Retinal pigment epithelial cell (primary cell): Measurements from ENCODE around the gene HOXD9.

ENCODE experiments used
- DNase-seq: peaks from one replicate; pipeline ENCODE4 v3.0.0-alpha.2; 2010; ENCODE audit warnings: low read depth
- H3K4me3 ChIP-seq: 2 replicates; pipeline ENCODE4 v1.5.1; 2011; ENCODE audit warnings: mild to moderate bottlenecking, low read length, control low read depth, moderate library complexity
- TF ChIP-seq, protein P1 (sequence below): conservative IDR thresholded peaks from 2 replicates; pipeline ENCODE4 v1.5.1; 2011; ENCODE audit warnings: low read depth, low read length, control low read depth, inconsistent platforms

HOXD9 gene

GRCh38 chr2:176140513-176141317, 18.2 kb downstream of the HOXD9 start:
- TF ChIP-seq, protein P1, sequence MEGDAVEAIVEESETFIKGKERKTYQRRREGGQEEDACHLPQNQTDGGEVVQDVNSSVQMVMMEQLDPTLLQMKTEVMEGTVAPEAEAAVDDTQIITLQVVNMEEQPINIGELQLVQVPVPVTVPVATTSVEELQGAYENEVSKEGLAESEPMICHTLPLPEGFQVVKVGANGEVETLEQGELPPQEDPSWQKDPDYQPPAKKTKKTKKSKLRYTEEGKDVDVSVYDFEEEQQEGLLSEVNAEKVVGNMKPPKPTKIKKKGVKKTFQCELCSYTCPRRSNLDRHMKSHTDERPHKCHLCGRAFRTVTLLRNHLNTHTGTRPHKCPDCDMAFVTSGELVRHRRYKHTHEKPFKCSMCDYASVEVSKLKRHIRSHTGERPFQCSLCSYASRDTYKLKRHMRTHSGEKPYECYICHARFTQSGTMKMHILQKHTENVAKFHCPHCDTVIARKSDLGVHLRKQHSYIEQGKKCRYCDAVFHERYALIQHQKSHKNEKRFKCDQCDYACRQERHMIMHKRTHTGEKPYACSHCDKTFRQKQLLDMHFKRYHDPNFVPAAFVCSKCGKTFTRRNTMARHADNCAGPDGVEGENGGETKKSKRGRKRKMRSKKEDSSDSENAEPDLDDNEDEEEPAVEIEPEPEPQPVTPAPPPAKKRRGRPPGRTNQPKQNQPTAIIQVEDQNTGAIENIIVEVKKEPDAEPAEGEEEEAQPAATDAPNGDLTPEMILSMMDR, result peak; percentile 68
- no peak for DNase-seq
- H3K4me3 ChIP-seq, result no peak overlapping the region

- TF ChIP-seq, protein P1, result no peak
- no peak for DNase-seq
- no peak overlapping the region for H3K4me3 ChIP-seq
These were observed 19.8 kb downstream of the HOXD9 start for GRCh38 chr2:176142281-176142680.

DNA sequence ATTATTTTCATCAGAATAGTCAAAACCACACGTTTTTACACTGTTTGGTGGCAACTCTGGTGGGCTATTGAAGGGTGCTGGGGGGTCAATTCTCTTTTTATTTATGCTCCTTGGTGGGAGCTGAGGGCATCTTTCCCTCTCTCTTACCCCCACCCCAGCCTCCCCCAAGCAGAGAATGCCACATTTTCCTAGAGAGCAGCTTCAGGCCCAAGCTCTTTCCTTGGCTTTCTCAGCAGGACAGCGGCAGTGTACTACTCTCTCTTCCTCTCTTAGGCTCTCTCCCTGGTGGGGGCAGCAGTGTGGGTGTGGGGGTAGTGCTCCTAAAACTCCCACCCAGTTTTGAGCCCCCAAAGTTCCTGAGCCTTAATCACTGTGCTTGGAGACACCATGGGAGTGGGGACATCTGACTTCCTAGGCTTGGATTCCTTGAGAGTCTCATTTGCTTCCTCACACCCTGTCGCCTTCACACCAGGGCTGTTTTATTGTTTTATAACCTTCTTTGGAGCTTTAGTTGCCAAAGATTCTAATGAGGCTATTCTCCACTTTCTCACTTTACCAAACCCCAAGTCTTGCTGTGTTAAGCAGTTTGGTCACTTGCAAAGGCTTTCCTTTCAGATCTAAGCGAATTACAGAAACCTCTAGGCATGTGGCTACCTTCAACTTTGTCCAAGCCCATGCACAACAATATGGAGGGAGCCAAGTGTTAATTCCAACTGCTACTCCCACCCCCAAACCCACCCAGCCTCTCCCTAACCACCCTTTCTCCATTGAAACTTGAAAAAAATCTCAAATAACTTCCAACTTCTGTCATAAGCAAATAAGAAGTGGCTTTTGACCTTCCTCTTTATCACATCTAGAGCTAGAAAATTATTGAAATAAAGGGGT, 22.8 kb downstream of the HOXD9 start:
- no peak overlapping the region for H3K4me3 ChIP-seq
- TF ChIP-seq, protein P1, result no peak
- no peak for DNase-seq

DNA sequence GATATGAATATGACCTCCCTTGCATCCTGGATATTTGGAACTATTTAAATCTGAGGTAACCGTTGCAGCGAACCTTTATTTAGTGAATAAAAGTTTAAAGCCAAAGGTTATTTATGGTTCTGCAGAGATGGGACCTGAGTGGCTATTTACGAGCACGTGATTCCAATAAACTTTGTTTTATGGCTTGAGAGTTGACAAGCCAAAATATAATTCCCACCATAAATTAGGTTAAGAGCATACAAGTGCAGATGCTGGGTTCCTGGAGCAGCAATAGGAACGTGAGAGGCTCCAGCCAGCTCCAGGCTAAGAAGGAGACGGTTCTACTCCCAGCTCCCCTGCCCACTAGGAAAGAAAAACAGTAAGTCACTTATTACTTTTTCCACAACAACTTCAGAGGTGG, 23.6 kb downstream of the HOXD9 start:
- DNase-seq, result no peak
- no peak overlapping the region for H3K4me3 ChIP-seq
- TF ChIP-seq, protein P1, result no peak

GRCh38 chr2:176146645-176147044, 24.1 kb downstream of the HOXD9 start:
- no peak overlapping the region for H3K4me3 ChIP-seq
- TF ChIP-seq, protein P1, result no peak
- DNase-seq, result no peak

DNA sequence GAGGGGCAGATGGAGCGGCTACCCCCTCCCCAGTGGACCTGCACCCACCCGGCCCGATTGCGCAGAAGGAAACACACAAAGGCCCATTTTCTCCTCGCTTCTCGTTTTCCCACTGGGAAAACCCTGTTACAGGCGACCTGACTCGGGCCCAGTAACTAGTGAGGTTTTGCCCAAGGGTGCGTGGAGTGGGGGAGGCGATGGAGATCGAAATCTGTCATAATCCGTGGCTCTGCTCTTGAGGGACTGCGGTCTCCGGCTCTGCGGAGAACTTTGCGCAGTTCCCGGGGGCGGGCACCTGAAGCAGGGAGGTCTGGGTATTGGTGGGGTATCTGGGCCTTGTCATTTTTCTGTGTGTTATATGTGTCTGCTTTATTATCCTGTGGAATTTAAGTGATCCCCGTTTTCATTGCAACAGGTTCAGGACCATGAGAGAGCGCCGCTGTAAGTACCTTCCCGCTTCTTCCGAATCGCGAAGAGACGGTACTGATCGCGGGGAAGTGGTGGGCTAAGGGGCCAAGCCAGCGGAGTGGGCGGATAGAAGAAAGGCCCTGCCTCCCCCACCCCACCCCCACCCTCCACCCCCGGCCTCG, 24.8 kb downstream of the HOXD9 start:
- TF ChIP-seq, protein P1, result no peak
- no peak overlapping the region for H3K4me3 ChIP-seq
- no peak for DNase-seq
